ENCODE results near the gene MLH3.

DNA sequence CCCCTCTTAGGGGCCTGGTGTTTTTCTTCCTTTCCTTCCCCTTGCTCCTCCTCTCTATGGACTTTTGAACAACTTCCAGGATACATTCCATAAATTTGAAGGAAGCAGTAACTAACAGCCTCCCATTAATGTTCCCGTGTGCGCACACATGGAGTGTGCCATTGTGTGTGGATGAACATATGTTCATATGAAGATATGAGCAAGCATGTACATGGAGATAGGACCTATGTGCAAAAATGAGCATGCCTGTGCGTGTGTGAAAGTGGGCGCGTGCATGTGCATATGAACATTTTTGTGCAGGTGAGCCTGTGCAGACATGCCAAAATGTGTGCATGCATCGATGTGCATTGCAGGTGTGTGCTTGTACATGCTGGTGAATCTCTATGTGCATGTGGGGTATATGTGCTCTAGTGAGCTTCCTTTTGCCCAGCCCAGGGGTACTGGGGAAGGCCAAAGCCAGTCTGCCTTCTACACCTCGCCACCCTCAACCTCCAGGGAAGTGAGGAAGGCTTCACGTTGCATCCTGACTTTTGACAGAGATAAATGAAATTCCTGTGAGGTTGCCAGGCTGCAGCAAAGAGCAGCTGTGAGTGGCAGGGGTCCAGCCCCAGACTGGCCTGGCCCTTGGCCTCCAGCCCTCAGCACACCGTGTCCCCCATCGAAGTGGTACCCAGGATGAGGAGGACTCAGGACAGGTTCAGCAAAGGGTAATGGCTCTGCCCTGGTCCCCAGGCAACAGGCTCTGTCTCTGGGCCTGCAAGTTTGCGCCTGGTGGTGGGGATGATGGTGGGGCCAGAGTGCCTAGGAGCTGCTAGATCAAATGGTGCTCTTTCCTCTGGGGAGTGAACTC lies 74.8 kb downstream of the MLH3 start:
- TF ChIP-seq EP300 (IDR thresholded peaks at IDR 0.05) (no peak), POLR2A (IDR thresholded peaks at IDR 0.05) (no peak)

Measured in ovary (tissue), 1 donor.